GM23338 (cell line): Measurements from ENCODE around the gene TMEM119. TPM values are rescaled to one million over a fixed set of nuclear protein-coding genes. Genes with fewer than 3 reads are reported as not detected.

Source experiments
- ATAC-seq: fragments of 200-7000 bp; cut with Tn5 transposase; 3 replicates; pipeline ENCODE4 v1.9.1; 2020
- DNase-seq: peaks from one replicate; pipeline ENCODE4 v3.0.0-alpha.2; 2015; ENCODE audit warnings: low spot score
- H2AFZ ChIP-seq: fragments of 200-600 bp; sonication (generic); 2 replicates; pipeline ENCODE4 v1.8.0; 2016; ENCODE audit warnings: antibody characterized with exemption, mild to moderate bottlenecking, moderate library complexity
- H3F3A ChIP-seq: fragments of 200-600 bp; sonication (generic); replicated peaks from 2 replicates; pipeline ENCODE4 v1.8.0; 2017; ENCODE audit warnings: antibody characterized with exemption, mixed run types, low read depth
- H3K27ac ChIP-seq: fragments of 200-600 bp; sonication (generic); 2 replicates; pipeline ENCODE4 v1.6.1; 2016; ENCODE audit warnings: low read depth
- H3K27me3 ChIP-seq: fragments of 200-600 bp; sonication (generic); 2 replicates; pipeline ENCODE4 v1.8.0; 2016; ENCODE audit warnings: mild to moderate bottlenecking, mixed run types, moderate library complexity; ENCODE audit not compliant: insufficient read depth
- H3K36me3 ChIP-seq: fragments of 200-600 bp; sonication (generic); 2 replicates; pipeline ENCODE4 v1.8.0; 2016; ENCODE audit warnings: mild to moderate bottlenecking; ENCODE audit not compliant: insufficient read depth
- H3K4me1 ChIP-seq: fragments of 200-600 bp; sonication (generic); 2 replicates; pipeline ENCODE4 v1.8.0; 2016; ENCODE audit warnings: mild to moderate bottlenecking, moderate library complexity; ENCODE audit not compliant: insufficient read depth
- H3K4me2 ChIP-seq: fragments of 200-600 bp; sonication (generic); 2 replicates; pipeline ENCODE4 v1.7.1; 2017; ENCODE audit warnings: mixed run types
- H3K4me3 ChIP-seq: fragments of 200-600 bp; sonication (generic); 2 replicates; pipeline ENCODE4 v1.6.1; 2016; ENCODE audit warnings: mixed run types
- H3K79me2 ChIP-seq: fragments of 200-600 bp; sonication (generic); replicated peaks from 2 replicates; pipeline ENCODE4 v1.8.0; 2017; ENCODE audit warnings: mild to moderate bottlenecking; ENCODE audit not compliant: insufficient read depth
- H3K9me2 ChIP-seq: fragments of 200-600 bp; sonication (generic); 2 replicates; pipeline ENCODE4 v1.8.0; 2017; ENCODE audit not compliant: insufficient read depth
- H4K20me1 ChIP-seq: fragments of 200-600 bp; sonication (generic); replicated peaks from 2 replicates; pipeline ENCODE4 v1.8.0; 2017; ENCODE audit warnings: mild to moderate bottlenecking; ENCODE audit not compliant: insufficient read depth
- H3K27ac Mint-ChIP-seq: 2 replicates; pipeline ENCODE4 v1.8.0; 2020; ENCODE audit warnings: inconsistent platforms, mild to moderate bottlenecking, moderate library complexity, mixed read lengths
- H3K27me3 Mint-ChIP-seq: 3 replicates; pipeline ENCODE4 v1.8.0; 2022; ENCODE audit warnings: low read depth, mild to moderate bottlenecking, moderate library complexity, mixed read lengths, inconsistent platforms; ENCODE audit not compliant: insufficient read depth, poor library complexity
- H3K36me3 Mint-ChIP-seq: 3 replicates; pipeline ENCODE4 v1.8.0; 2021; ENCODE audit warnings: low read depth, mild to moderate bottlenecking, inconsistent platforms, moderate library complexity, mixed read lengths
- H3K4me1 Mint-ChIP-seq: 3 replicates; pipeline ENCODE4 v1.8.0; 2020; ENCODE audit warnings: mild to moderate bottlenecking, inconsistent platforms, mixed read lengths
- H3K4me3 Mint-ChIP-seq: 3 replicates; pipeline ENCODE4 v1.8.0; 2021; ENCODE audit warnings: moderate library complexity, mild to moderate bottlenecking, inconsistent platforms, mixed read lengths
- H3K9me3 Mint-ChIP-seq: 3 replicates; pipeline ENCODE4 v1.8.0; 2020; ENCODE audit warnings: moderate library complexity, mild to moderate bottlenecking, inconsistent platforms, mixed read lengths
- CREB1 ChIP-seq: fragments of 250-450 bp; sonication (Bioruptor Pico); IDR thresholded peaks from 2 replicates; pipeline ENCODE4 v1.5.0; 2020; ENCODE audit warnings: low read depth, mild to moderate bottlenecking, moderate library complexity
- CTCF ChIP-seq, 2 experiments: fragments of 200-600 bp in 1 of 2; sonication (generic) in 1 of 2; conservative IDR thresholded peaks; 2 replicates each; pipeline versions ENCODE4 v1.5.1 to v1.6.1; 2016 to 2017; ENCODE audit warnings: antibody characterized with exemption in 2 of 2, low read depth in 2 of 2, mild to moderate bottlenecking in 2 of 2, moderate library complexity in 1 of 2
- ETS1 ChIP-seq: IDR thresholded peaks from 2 replicates; pipeline ENCODE4 v1.6.1; 2016; ENCODE audit warnings: antibody characterized with exemption
- EZH2 ChIP-seq: fragments of 200-600 bp; sonication (generic); IDR thresholded peaks from one replicate; pipeline ENCODE4 v1.8.0; 2017; ENCODE audit warnings: antibody characterized with exemption, mild to moderate bottlenecking, low read depth; ENCODE audit not compliant: unreplicated experiment
- EZH2phosphoT487 ChIP-seq: fragments of 200-600 bp; sonication (generic); IDR thresholded peaks from one replicate; pipeline ENCODE4 v1.8.1; 2018; ENCODE audit warnings: antibody characterized with exemption; ENCODE audit not compliant: unreplicated experiment
- JUNB ChIP-seq: IDR thresholded peaks from one replicate; pipeline ENCODE4 v1.6.1; 2016; ENCODE audit warnings: antibody characterized with exemption; ENCODE audit not compliant: unreplicated experiment
- NANOG ChIP-seq: IDR thresholded peaks from 2 replicates; pipeline ENCODE4 v1.6.1; 2016; ENCODE audit warnings: antibody characterized with exemption, borderline replicate concordance
- POLR2AphosphoS5 ChIP-seq: IDR thresholded peaks from 2 replicates; pipeline ENCODE4 v1.6.1; 2016; ENCODE audit warnings: antibody characterized with exemption, low read depth
- STAT1 ChIP-seq: IDR thresholded peaks from one replicate; pipeline ENCODE4 v1.6.1; 2016; ENCODE audit warnings: antibody characterized with exemption; ENCODE audit not compliant: unreplicated experiment
- ZNF114 ChIP-seq: fragments of 250-450 bp; sonication (Bioruptor Pico); IDR thresholded peaks from 2 replicates; pipeline ENCODE4 v1.5.0; 2020; ENCODE audit warnings: mild to moderate bottlenecking, moderate library complexity
- ZNF331 ChIP-seq: fragments of 250-450 bp; sonication (Bioruptor Pico); IDR thresholded peaks from 2 replicates; pipeline ENCODE4 v1.5.0; 2020; ENCODE audit warnings: low read depth, mild to moderate bottlenecking, moderate library complexity
- polyA plus RNA-seq: library from polyadenylated mRNA; unstranded; fragments of >200 nt; fragmentation: Nextera tagmentation; extraction: Ambion mirVana; gene quantifications from 2 replicates; pipeline ENCODE4 v1.2.1, GENCODE V29; 2016
- total RNA-seq: library from RNA; depleted of rRNA; stranded (reverse); fragments of >200 nt; shearing (Covaris generic); gene quantifications from 2 replicates; pipeline ENCODE4 v1.2.3, GENCODE V29; 2014
- TF ChIP-seq, protein P1 (sequence below): fragments of 250-450 bp; sonication (Bioruptor Pico); IDR thresholded peaks from 2 replicates; pipeline ENCODE4 v1.5.0; 2020; ENCODE audit warnings: mild to moderate bottlenecking, moderate library complexity
- TF ChIP-seq, protein P2 (sequence below): IDR thresholded peaks from one replicate; pipeline ENCODE4 v1.6.1; 2018; ENCODE audit warnings: antibody characterized with exemption; ENCODE audit not compliant: unreplicated experiment

Gene TMEM119
- total and polyA plus RNA-seq, 2 experiments from 2014 or later, result 0.06 to 0.07 TPM

DNA sequence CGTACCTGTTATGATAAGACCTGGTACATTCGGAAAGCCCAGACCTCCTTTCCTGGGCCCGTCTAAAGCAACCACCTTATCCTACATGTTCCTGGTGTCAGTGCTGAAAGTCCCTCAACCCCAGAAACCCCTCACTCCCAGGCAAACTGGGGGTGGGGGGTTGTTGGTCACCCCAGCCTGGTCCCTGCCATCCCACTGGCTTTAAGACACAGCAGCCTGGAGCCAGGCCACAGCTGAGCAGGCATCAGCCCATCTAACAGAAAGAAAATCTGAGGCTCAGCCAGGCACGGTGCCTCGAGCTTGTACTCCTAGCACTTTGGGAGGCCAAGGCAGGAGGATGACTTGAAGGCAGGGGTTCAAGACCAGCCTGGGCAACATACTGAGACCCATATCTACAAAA, 31.3 kb upstream of the TMEM119 start:
- Histone ChIP-seq H3K27ac (no peak overlapping the region), H3K9me2 (no peaks in the 10 kb centered on the region), H3K27me3 (no peaks in the 10 kb centered on the region), H3F3A (0 out of 2 replicates have a peak, but pooled peaks cover 4% of the 10 kb centered on the region), H3K4me1 (peaks cover 13% of the 10 kb centered on the region; the same call in 1 of the 2 replicates), H3K36me3 (no peaks in the 10 kb centered on the region), H3K79me2 (no peaks in the 10 kb centered on the region), H4K20me1 (no peaks in the 10 kb centered on the region), H2AFZ (peak overlapping the region; percentile 72), H3K4me2 (no peak overlapping the region), H3K4me3 (no peak overlapping the region)
- no peaks in the 10 kb centered on the region for H3K9me3 Mint-ChIP-seq
- no peak overlapping the region for H3K27ac Mint-ChIP-seq
- ATAC-seq (no peak), DNase-seq (no peak)
- H3K4me3 Mint-ChIP-seq, result no peak overlapping the region
- no peak for TF ChIP-seq ZNF114 (CRISPR knock-in tag)
- no peak for TF ChIP-seq CREB1 (CRISPR knock-in tag)
- TF ChIP-seq ZNF331 (CRISPR knock-in tag), result no peak
- TF ChIP-seq CTCF (conservative IDR thresholded peaks at IDR 0.05; ENCODE audit: low read depth in 2 of 2), result no peak
- no peak for TF ChIP-seq STAT1
- TF ChIP-seq EZH2phosphoT487, result no peak
- no peak for TF ChIP-seq ETS1
- TF ChIP-seq, protein P1, sequence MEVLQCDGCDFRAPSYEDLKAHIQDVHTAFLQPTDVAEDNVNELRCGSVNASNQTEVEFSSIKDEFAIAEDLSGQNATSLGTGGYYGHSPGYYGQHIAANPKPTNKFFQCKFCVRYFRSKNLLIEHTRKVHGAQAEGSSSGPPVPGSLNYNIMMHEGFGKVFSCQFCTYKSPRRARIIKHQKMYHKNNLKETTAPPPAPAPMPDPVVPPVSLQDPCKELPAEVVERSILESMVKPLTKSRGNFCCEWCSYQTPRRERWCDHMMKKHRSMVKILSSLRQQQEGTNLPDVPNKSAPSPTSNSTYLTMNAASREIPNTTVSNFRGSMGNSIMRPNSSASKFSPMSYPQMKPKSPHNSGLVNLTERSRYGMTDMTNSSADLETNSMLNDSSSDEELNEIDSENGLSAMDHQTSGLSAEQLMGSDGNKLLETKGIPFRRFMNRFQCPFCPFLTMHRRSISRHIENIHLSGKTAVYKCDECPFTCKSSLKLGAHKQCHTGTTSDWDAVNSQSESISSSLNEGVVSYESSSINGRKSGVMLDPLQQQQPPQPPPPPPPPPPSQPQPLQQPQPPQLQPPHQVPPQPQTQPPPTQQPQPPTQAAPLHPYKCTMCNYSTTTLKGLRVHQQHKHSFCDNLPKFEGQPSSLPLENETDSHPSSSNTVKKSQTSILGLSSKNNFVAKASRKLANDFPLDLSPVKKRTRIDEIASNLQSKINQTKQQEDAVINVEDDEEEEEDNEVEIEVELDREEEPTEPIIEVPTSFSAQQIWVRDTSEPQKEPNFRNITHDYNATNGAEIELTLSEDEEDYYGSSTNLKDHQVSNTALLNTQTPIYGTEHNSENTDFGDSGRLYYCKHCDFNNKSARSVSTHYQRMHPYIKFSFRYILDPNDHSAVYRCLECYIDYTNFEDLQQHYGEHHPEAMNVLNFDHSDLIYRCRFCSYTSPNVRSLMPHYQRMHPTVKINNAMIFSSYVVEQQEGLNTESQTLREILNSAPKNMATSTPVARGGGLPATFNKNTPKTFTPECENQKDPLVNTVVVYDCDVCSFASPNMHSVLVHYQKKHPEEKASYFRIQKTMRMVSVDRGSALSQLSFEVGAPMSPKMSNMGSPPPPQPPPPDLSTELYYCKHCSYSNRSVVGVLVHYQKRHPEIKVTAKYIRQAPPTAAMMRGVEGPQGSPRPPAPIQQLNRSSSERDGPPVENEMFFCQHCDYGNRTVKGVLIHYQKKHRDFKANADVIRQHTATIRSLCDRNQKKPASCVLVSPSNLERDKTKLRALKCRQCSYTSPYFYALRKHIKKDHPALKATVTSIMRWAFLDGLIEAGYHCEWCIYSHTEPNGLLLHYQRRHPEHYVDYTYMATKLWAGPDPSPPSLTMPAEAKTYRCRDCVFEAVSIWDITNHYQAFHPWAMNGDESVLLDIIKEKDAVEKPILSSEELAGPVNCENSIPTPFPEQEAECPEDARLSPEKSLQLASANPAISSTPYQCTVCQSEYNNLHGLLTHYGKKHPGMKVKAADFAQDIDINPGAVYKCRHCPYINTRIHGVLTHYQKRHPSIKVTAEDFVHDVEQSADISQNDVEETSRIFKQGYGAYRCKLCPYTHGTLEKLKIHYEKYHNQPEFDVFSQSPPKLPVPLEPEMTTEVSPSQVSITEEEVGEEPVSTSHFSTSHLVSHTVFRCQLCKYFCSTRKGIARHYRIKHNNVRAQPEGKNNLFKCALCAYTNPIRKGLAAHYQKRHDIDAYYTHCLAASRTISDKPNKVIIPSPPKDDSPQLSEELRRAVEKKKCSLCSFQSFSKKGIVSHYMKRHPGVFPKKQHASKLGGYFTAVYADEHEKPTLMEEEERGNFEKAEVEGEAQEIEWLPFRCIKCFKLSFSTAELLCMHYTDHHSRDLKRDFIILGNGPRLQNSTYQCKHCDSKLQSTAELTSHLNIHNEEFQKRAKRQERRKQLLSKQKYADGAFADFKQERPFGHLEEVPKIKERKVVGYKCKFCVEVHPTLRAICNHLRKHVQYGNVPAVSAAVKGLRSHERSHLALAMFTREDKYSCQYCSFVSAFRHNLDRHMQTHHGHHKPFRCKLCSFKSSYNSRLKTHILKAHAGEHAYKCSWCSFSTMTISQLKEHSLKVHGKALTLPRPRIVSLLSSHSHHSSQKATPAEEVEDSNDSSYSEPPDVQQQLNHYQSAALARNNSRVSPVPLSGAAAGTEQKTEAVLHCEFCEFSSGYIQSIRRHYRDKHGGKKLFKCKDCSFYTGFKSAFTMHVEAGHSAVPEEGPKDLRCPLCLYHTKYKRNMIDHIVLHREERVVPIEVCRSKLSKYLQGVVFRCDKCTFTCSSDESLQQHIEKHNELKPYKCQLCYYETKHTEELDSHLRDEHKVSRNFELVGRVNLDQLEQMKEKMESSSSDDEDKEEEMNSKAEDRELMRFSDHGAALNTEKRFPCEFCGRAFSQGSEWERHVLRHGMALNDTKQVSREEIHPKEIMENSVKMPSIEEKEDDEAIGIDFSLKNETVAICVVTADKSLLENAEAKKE (CRISPR knock-in tag), result no peak
- no peak for TF ChIP-seq NANOG
- no peak for TF ChIP-seq EZH2
- no peak for TF ChIP-seq POLR2AphosphoS5
- TF ChIP-seq, protein P2, sequence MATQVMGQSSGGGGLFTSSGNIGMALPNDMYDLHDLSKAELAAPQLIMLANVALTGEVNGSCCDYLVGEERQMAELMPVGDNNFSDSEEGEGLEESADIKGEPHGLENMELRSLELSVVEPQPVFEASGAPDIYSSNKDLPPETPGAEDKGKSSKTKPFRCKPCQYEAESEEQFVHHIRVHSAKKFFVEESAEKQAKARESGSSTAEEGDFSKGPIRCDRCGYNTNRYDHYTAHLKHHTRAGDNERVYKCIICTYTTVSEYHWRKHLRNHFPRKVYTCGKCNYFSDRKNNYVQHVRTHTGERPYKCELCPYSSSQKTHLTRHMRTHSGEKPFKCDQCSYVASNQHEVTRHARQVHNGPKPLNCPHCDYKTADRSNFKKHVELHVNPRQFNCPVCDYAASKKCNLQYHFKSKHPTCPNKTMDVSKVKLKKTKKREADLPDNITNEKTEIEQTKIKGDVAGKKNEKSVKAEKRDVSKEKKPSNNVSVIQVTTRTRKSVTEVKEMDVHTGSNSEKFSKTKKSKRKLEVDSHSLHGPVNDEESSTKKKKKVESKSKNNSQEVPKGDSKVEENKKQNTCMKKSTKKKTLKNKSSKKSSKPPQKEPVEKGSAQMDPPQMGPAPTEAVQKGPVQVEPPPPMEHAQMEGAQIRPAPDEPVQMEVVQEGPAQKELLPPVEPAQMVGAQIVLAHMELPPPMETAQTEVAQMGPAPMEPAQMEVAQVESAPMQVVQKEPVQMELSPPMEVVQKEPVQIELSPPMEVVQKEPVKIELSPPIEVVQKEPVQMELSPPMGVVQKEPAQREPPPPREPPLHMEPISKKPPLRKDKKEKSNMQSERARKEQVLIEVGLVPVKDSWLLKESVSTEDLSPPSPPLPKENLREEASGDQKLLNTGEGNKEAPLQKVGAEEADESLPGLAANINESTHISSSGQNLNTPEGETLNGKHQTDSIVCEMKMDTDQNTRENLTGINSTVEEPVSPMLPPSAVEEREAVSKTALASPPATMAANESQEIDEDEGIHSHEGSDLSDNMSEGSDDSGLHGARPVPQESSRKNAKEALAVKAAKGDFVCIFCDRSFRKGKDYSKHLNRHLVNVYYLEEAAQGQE, result no peak
- TF ChIP-seq JUNB, result no peak
- peaks cover 29% of the 10 kb centered on the region; the same call in 2 of the 3 replicates for H3K4me1 Mint-ChIP-seq
- peaks cover 8% of the 10 kb centered on the region for H3K27me3 Mint-ChIP-seq
- H3K36me3 Mint-ChIP-seq, result no peaks in the 10 kb centered on the region
